GM12872 (cell line): Measurements from ENCODE around the gene CFAP92.

ENCODE experiments used
- TF ChIP-seq, protein P1 (sequence below): IDR thresholded peaks from 3 replicates; pipeline ENCODE4 v1.5.1; 2011; ENCODE audit warnings: low read depth, mild to moderate bottlenecking, low read length, moderate library complexity; ENCODE audit not compliant: insufficient read depth

Gene CFAP92

DNA sequence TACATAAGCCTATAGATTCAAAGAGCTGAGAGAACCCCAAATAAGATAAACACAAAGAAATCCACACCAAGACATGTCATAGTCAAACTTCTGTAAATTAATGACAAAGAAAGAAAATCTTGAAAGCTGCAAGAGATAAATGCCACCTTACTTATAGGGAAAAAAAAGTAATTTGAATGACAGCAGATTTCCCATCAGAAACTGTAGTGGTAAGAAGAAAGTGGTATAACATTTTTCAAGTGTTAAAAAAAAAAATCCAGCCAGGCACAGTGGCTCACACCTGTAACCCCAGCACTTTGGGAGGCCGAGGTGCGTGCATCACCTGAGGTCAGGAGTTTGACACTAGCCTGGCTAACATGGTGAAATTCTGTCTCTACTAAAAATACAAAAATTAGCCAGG is 37.4 kb downstream of the CFAP92 start:
- TF ChIP-seq, protein P1, sequence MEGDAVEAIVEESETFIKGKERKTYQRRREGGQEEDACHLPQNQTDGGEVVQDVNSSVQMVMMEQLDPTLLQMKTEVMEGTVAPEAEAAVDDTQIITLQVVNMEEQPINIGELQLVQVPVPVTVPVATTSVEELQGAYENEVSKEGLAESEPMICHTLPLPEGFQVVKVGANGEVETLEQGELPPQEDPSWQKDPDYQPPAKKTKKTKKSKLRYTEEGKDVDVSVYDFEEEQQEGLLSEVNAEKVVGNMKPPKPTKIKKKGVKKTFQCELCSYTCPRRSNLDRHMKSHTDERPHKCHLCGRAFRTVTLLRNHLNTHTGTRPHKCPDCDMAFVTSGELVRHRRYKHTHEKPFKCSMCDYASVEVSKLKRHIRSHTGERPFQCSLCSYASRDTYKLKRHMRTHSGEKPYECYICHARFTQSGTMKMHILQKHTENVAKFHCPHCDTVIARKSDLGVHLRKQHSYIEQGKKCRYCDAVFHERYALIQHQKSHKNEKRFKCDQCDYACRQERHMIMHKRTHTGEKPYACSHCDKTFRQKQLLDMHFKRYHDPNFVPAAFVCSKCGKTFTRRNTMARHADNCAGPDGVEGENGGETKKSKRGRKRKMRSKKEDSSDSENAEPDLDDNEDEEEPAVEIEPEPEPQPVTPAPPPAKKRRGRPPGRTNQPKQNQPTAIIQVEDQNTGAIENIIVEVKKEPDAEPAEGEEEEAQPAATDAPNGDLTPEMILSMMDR: no peak

DNA sequence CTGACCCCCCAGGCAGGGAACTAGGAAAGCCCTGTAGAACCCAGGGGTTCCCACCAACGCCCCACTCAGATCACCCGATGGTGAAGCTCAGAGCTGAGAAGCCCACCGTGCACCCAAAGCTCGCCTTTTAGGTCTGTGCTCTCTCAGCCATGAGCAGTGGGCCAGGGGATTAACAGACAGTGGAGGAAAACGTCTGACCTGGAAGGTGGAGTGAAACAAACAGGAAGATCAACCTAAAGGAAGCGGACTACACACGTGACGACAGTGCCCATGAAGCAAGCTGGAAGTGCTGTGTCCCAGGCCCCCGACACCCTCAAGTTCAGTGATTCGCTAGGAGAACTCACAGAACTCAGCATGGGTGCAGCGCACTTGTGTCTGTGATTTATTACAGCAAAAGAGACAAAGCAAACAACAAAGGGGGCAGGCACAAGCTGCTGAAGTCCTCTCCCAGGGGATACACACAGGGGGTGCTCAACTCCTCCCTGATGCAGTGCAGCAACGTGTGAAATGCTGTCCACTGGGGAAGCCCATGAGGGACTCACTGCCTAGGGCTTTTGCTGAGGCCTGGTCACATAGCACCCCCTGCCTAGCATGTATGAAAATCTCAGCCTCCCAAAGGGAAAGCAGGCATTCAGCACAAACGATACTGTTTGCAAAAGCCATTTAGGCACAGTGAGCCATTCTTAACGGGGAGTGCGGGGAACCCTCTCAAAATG is 43.5 kb downstream of the CFAP92 start:
- TF ChIP-seq, protein P1: no peak

- TF ChIP-seq, protein P1: no peak
Observed at GRCh38 chr3:128949158-128949557, 44.7 kb downstream of the CFAP92 start.

DNA sequence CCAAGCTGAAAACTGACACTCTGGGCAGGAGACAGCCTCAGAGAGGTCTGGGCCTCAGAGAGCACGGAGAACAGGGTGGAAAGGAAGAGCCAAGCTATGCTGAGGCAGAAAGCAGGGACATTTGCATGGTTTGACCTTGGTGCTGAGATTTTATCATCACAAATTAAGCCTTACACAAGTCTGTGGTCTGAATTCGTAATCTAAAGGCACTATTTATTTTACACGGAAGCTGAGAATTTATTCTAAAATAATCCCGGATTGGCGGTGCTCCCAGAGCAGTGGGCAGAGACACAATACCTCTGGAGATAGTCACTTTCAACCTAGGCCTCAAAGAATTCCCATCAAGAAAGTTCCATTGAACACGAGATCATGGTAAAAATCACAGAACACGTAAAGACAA is 47.5 kb downstream of the CFAP92 start:
- TF ChIP-seq, protein P1: no peak

DNA sequence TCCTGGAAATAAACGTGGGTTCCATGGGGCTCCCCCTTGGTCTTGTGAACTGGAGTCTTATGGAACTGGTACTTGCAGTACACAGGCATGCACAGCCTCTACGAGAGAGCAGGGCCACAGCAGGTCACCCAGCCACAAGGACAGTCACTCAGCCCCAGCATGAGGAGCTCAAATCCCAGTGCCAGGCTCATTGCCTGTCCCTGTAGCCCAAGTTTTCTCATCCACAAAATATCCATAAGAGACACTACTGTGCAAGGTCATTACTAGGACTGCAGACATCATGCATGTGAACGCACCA is 48.0 kb downstream of the CFAP92 start:
- TF ChIP-seq, protein P1: no peak

GRCh38 chr3:128945041-128945877 is 48.6 kb downstream of the CFAP92 start:
- TF ChIP-seq, protein P1: no peak

- TF ChIP-seq, protein P1: no peak
Observed at GRCh38 chr3:128942161-128942952, 51.5 kb downstream of the CFAP92 start.
